H7 (cell line): ENCODE data around the gene SNRNP35. TPM values are rescaled to one million over a fixed set of nuclear protein-coding genes. Genes with fewer than 3 reads are reported as not detected.
"Not testable (repeated sequence)": the region's sequence is repeated elsewhere in the genome, so short reads cannot be mapped to it uniquely, and the experiment has no call there.

Source experiments
- DNase-seq: peaks from one replicate; pipeline ENCODE4 v3.0.0; 2012
- H3K27me3 ChIP-seq: 2 replicates; pipeline ENCODE4 v1.6.0; 2011; ENCODE audit warnings: mild to moderate bottlenecking, low read length; ENCODE audit not compliant: control insufficient read depth, insufficient read depth
- H3K36me3 ChIP-seq: replicated peaks from 2 replicates; pipeline ENCODE4 v1.5.1; 2011; ENCODE audit warnings: low read length; ENCODE audit not compliant: control insufficient read depth, insufficient read depth
- H3K4me3 ChIP-seq: 2 replicates; pipeline ENCODE4 v1.5.1; 2011; ENCODE audit warnings: low read depth, mild to moderate bottlenecking, control low read depth, low read length, moderate library complexity; ENCODE audit not compliant: insufficient read depth
- total RNA-seq: library from RNA; depleted of rRNA; stranded (reverse); fragments of >200 nt; shearing (Covaris generic); gene quantifications from 2 replicates; pipeline ENCODE4 v1.2.3, GENCODE V29; 2014; rRNA removed

The SNRNP35 gene
- total RNA-seq, 1 experiment from 2014 or later, result 5.5 TPM

- peaks cover 33% of the 10 kb centered on the region for H3K36me3 ChIP-seq
- not testable (repeated sequence) for H3K27me3 ChIP-seq, H3K4me3 ChIP-seq, DNase-seq
Observed at GRCh38 chr12:123514582-123515221, 56.8 kb downstream of the SNRNP35 start.

- Histone ChIP-seq H3K36me3 (peaks cover 32% of the 10 kb centered on the region), H3K4me3 (no peak overlapping the region), H3K27me3 (no peaks in the 10 kb centered on the region)
- no peak for DNase-seq
Observed at GRCh38 chr12:123516216-123516780, 58.4 kb downstream of the SNRNP35 start.

Other genes with a start within 250 kb of the SNRNP35 start
- gene MPHOSPH9, start 225.0 kb upstream of the SNRNP35 start, total RNA-seq, result 54.5 and 91.7 TPM in 2 replicates
- 14.1 and 20.8 TPM in 2 replicates for gene MTRFR, start 224.7 kb upstream of the SNRNP35 start, total RNA-seq
- 167 and 217 TPM in 2 replicates for gene CDK2AP1, start 186.3 kb upstream of the SNRNP35 start, total RNA-seq
- gene SBNO1, start 93.3 kb upstream of the SNRNP35 start, total RNA-seq, result 17.7 and 25.0 TPM in 2 replicates
- gene KMT5A, start 74.0 kb upstream of the SNRNP35 start, total RNA-seq, result 16.1 and 18.1 TPM in 2 replicates
- 0.45 and 0.52 TPM in 2 replicates for gene RILPL2, start 21.5 kb upstream of the SNRNP35 start, total RNA-seq
- 12.4 and 13.2 TPM in 2 replicates for gene RILPL1, start 75.6 kb downstream of the SNRNP35 start, total RNA-seq
- 158 and 177 TPM in 2 replicates for gene TMED2, start 126.4 kb downstream of the SNRNP35 start, total RNA-seq
- gene DDX55, start 144.0 kb downstream of the SNRNP35 start, total RNA-seq, result 35.2 and 37.5 TPM in 2 replicates
- gene EIF2B1, start 175.5 kb downstream of the SNRNP35 start, total RNA-seq, result 44.8 and 61.1 TPM in 2 replicates
- 40.4 and 42.7 TPM in 2 replicates for gene GTF2H3, start 175.7 kb downstream of the SNRNP35 start, total RNA-seq
- 6.9 and 7.8 TPM in 2 replicates for gene TCTN2, start 213.0 kb downstream of the SNRNP35 start, total RNA-seq